Activated CD8-positive, alpha-beta T cell treated with anti-CD3 and anti-CD28 coated beads for 36 hours (primary cell): ENCODE results near the gene CTBP2. TPM values are rescaled to one million over a fixed set of nuclear protein-coding genes. Genes with fewer than 3 reads are reported as not detected.

Experiments used
- ATAC-seq: fragments of 200-7000 bp; cut with Tn5 transposase; one replicate; pipeline ENCODE4 v1.10.0; 2021; ENCODE audit warnings: mild to moderate bottlenecking, moderate library complexity
- CTCF ChIA-PET: fragments of 350-600 bp; sonication (Branson Sonifier 250); formaldehyde crosslinking; loops from one replicate; lab custom pipeline; 2021; ENCODE audit warnings: antibody characterized with exemption; lab: Charles Lee
- POLR2A ChIA-PET: fragments of 350-600 bp; sonication (Branson Sonifier 250); formaldehyde crosslinking; loops from one replicate; lab custom pipeline; 2021; ENCODE audit warnings: antibody characterized with exemption; lab: Charles Lee
- DNase-seq: peaks from one replicate; pipeline ENCODE4 v3.0.0-alpha.2; 2020
- H3K27ac Mint-ChIP-seq: one replicate; pipeline ENCODE4 v1.8.0; 2021; ENCODE audit warnings: mild to moderate bottlenecking, mixed read lengths
- H3K27me3 Mint-ChIP-seq: one replicate; pipeline ENCODE4 v1.8.0; 2021; ENCODE audit warnings: mixed read lengths
- H3K36me3 Mint-ChIP-seq: one replicate; pipeline ENCODE4 v1.8.0; 2021; ENCODE audit warnings: low read depth, mixed read lengths
- H3K4me1 Mint-ChIP-seq: one replicate; pipeline ENCODE4 v1.8.0; 2021; ENCODE audit warnings: low read depth, mixed read lengths
- H3K4me3 Mint-ChIP-seq: one replicate; pipeline ENCODE4 v1.8.0; 2021; ENCODE audit warnings: mild to moderate bottlenecking, moderate library complexity, mixed read lengths
- H3K9me3 Mint-ChIP-seq: one replicate; pipeline ENCODE4 v1.8.0; 2021; ENCODE audit warnings: mixed read lengths
- intact Hi-C: fragments of 100-400 bp; cut with micrococcal nuclease; formaldehyde crosslinking; loops from one replicate; pipeline ENCODE4 v1.10.0; 2022
- total RNA-seq, 2 experiments: library from RNA; stranded (reverse); gene quantifications; one replicate each; pipeline ENCODE4 v1.2.3, GENCODE V29; 2021
- TF ChIP-seq, protein P1 (sequence below): fragments of 200-600 bp; IDR thresholded peaks from one replicate; pipeline ENCODE4 v1.8.0; 2022; ENCODE audit warnings: antibody characterized with exemption, mild to moderate bottlenecking

CTBP2 gene
- total RNA-seq, 2 experiments from 2014 or later = 0.60 to 0.88 TPM

DNA sequence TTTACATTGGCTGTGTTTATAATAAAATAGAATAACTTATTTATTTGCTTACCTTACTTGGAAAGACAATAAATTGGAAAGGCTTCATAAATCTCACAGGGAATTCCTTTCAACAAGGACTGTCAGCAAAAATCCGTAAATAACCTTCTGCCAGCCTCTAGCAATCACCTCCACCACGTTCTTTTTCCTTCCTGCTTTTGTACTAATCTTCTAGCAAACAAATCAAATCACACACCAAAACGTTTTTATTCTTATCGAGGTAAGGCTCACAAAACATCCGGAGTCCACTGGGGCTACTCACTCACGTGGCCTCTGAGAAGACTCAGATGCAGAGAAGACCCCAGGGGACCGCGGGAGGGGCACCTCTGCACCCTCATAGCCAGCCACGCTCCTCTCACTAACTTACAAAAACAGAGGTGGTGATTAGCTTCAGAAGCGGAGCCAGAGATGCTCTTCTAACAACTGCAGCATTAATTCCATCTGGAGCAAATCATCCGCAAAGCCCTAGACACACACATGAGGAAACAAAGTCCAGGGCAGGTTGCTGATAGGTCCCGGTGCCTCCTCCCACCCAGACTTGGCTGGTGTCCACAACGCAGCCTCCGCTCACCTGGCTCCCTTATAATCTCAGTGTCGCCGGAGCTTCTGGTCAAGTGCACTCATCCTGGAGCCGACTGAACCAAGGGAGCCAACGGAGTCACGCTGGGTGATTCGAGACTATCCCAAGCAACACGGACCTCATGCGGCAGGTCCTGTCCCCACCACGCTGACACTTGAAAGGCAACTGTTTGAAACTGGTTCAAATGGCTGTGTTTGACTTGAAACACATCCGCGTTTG is 22.5 kb downstream of the CTBP2 start:
- Mint-ChIP-seq H3K27ac (no peak overlapping the region), H3K36me3 (no peaks in the 10 kb centered on the region), H3K9me3 (no peaks in the 10 kb centered on the region), H3K27me3 (no peaks in the 10 kb centered on the region), H3K4me1 (no peaks in the 10 kb centered on the region), H3K4me3 (no peak overlapping the region)
- ATAC-seq (no peak), DNase-seq (no peak)
- CTCF ChIA-PET = no interaction called here
- POLR2A ChIA-PET = no interaction called here
- intact Hi-C loops = no loop called here
- TF ChIP-seq, protein P1, sequence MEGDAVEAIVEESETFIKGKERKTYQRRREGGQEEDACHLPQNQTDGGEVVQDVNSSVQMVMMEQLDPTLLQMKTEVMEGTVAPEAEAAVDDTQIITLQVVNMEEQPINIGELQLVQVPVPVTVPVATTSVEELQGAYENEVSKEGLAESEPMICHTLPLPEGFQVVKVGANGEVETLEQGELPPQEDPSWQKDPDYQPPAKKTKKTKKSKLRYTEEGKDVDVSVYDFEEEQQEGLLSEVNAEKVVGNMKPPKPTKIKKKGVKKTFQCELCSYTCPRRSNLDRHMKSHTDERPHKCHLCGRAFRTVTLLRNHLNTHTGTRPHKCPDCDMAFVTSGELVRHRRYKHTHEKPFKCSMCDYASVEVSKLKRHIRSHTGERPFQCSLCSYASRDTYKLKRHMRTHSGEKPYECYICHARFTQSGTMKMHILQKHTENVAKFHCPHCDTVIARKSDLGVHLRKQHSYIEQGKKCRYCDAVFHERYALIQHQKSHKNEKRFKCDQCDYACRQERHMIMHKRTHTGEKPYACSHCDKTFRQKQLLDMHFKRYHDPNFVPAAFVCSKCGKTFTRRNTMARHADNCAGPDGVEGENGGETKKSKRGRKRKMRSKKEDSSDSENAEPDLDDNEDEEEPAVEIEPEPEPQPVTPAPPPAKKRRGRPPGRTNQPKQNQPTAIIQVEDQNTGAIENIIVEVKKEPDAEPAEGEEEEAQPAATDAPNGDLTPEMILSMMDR = no peak

DNA sequence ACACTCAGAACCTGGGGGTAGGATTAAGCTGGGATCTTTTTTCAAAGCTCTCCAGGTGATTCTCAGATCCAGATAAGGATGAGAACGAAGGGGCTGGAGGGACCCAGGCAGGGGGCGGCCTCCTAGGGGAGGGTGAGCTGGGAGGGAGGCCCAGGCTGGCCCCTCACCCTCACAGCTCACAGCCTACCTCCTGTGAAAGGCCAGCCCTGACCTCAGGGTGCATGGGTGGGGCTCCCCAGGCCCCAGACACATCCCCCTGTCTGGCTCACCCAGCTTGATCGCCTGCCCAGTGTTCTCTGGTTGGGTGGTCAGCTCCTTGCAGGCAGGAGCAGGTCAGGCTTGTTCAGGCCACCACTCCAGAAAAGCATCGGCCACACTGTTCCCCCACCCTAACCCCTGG is 24.3 kb downstream of the CTBP2 start:
- TF ChIP-seq, protein P1 = no peak
- intact Hi-C loops = no loop called here
- no peaks in the 10 kb centered on the region for H3K9me3 Mint-ChIP-seq
- no peaks in the 10 kb centered on the region for H3K36me3 Mint-ChIP-seq
- H3K4me1 Mint-ChIP-seq = no peaks in the 10 kb centered on the region
- ChIA-PET POLR2A (no interaction called here), CTCF (interaction anchor here (0.7 kb wide), 1 partner anchor 88 kb away, joined by 3 read pairs; no protein-coding TSS in a partner anchor)
- H3K27me3 Mint-ChIP-seq = no peaks in the 10 kb centered on the region
- H3K4me3 Mint-ChIP-seq = no peak overlapping the region
- no peak overlapping the region for H3K27ac Mint-ChIP-seq
- no peak for DNase-seq
- ATAC-seq = no peak

DNA sequence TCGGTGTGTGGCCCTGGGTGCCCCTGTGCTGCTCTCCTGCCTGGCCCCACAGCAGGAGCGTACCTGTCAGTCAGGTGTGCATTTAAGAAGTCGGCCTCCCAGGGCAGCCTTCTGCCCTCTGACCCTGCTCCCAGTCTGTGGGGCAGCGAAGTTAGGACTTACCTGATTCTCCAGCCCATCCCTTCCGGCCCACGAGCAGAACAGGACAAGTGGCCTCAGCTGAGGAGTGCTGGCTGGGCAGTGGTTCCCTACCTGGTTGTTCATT is 24.7 kb downstream of the CTBP2 start:
- intact Hi-C loops = no loop called here
- POLR2A ChIA-PET = no interaction called here
- no peaks in the 10 kb centered on the region for H3K27me3 Mint-ChIP-seq
- H3K36me3 Mint-ChIP-seq = no peaks in the 10 kb centered on the region
- no peaks in the 10 kb centered on the region for H3K4me1 Mint-ChIP-seq
- H3K9me3 Mint-ChIP-seq = no peaks in the 10 kb centered on the region
- CTCF ChIA-PET = no interaction called here
- ATAC-seq = no peak
- no peak for DNase-seq
- H3K4me3 Mint-ChIP-seq = no peak overlapping the region
- TF ChIP-seq, protein P1 = no peak
- no peak overlapping the region for H3K27ac Mint-ChIP-seq

DNA sequence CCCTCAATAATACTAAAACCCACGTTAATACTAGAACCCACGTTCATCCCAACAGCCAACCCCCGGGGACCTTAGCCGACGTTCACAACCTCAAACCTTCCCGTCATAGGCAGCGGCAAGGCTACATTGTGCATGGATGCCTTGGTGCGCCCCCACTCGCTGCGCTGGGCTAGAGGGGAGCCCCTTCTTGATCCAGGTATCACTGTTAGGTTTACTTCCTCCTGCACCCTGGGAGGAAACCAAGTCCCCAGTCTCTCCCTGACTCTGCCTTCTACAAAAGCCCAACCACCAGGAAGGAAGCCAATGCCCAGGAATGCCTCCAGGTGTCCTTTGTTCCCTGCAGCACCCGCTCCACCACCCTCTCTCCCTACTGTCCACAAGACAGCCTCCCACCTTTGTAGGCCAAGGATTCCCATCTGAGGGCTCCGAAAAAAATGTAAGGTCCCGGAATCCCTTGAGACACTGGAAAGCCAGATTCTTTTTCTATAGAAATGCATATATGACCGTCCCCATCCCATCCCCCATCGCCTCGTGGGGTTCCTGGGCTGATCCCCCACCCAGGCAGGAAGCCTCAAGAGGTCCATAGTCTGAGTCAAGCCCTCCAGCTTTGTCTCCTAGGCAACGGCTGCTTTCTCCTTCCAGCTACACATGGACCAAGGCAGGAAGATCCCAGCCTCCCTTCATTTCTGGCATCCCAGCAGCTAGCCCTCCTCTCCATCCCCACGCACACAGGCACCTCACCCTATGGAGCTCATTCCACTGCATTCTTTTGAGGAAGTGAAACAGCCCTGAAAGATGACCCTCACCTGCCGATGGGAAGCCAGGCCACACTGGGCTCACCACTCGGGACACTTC is 25.2 kb downstream of the CTBP2 start:
- H3K36me3 Mint-ChIP-seq = no peaks in the 10 kb centered on the region
- H3K4me1 Mint-ChIP-seq = no peaks in the 10 kb centered on the region
- H3K9me3 Mint-ChIP-seq = no peaks in the 10 kb centered on the region
- no peaks in the 10 kb centered on the region for H3K27me3 Mint-ChIP-seq
- TF ChIP-seq, protein P1 = no peak
- ChIA-PET CTCF (no interaction called here), POLR2A (no interaction called here)
- intact Hi-C loops = no loop called here
- ATAC-seq (no peak), DNase-seq (no peak)
- H3K27ac Mint-ChIP-seq = no peak overlapping the region
- no peak overlapping the region for H3K4me3 Mint-ChIP-seq

DNA sequence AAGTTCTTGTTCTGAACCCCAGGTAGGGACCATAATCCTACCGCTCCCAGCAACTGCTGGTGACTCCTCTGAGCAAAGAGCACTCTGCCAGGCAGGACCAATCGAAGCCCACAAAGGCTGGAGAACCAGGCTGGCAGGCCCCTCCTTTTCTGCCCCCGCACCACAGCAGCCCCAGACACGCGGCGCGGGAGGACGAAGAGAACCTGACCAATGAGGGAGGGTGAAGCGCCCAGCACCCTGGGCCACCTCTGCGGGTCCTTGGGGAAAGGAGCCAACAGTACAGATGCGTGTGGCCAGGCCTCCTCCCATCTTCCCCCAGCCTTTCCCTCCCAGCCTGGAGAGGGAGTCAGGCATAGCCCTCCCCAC is 25.9 kb downstream of the CTBP2 start:
- Mint-ChIP-seq H3K27me3 (no peaks in the 10 kb centered on the region), H3K27ac (no peak overlapping the region), H3K9me3 (no peaks in the 10 kb centered on the region), H3K36me3 (no peaks in the 10 kb centered on the region), H3K4me3 (no peak overlapping the region), H3K4me1 (no peaks in the 10 kb centered on the region)
- DNase-seq = no peak
- TF ChIP-seq, protein P1 = no peak
- ChIA-PET CTCF (no interaction called here), POLR2A (no interaction called here)
- intact Hi-C loops = no loop called here
- ATAC-seq = no peak
